ENCODE results near the gene TUBA4A. TPM values are rescaled to one million over a fixed set of nuclear protein-coding genes. Genes with fewer than 3 reads are reported as not detected.

Gene TUBA4A
- total and polyA plus RNA-seq, 8 donors: 18.7 to 141 (median 40.0) TPM

- peaks cover 49 to 65% (median 63%) of the 10 kb centered on the region in 4 donors for H3K4me1 ChIP-seq
Measured at GRCh38 chr2:219245899-219246230, 7.9 kb downstream of the TUBA4A start.

GRCh38 chr2:219245148-219245898 is 8.4 kb downstream of the TUBA4A start, which contains the start of the genes GLB1L and STK16:
Gene GLB1L (minus strand): TSS chr2:219245444. CDS start chr2:219243573, 1,871 bp downstream.
Gene STK16 (plus strand): TSS chr2:219245479. CDS start chr2:219246000, 521 bp downstream.
- TF ChIP-seq POLR2A (IDR thresholded peaks at IDR 0.05): peak in 2 of 4 donors; percentile 54 to 71
- peak; percentile 97 to 99 (median 98) for TF ChIP-seq POLR2AphosphoS5 (IDR thresholded peaks at IDR 0.05)
- no peak for TF ChIP-seq EP300 (IDR thresholded peaks at IDR 0.05)
- intact Hi-C loops (cut with DNase I; ENCODE audit: low total_unique reads): no loop called here
- peak; percentile 96 to 98 for DNase-seq
- Histone ChIP-seq H3K9me3 (no peaks in the 10 kb centered on the region), H3K27ac (peak within 1 kb of the TSS; percentile 91 to 98 (median 97)), H3K4me3 (peak within 1 kb of the TSS; percentile 77 to 95 (median 82)), H3K27me3 (no peaks in the 10 kb centered on the region), H3K36me3 (peaks cover 2 to 29% (median 16%) of the 10 kb centered on the region in 4 donors), H3K4me1 (peaks cover 43 to 60% (median 58%) of the 10 kb centered on the region in 4 donors)
- 0 to 7% (median 1%) methylated on average over 8 to 46 of the region's 46 CpGs for WGBS, 5 donors

More at GRCh38 chr2:219245899-219246230, 7.9 kb downstream of the TUBA4A start:
- TF ChIP-seq EP300 (IDR thresholded peaks at IDR 0.05) (no peak), POLR2AphosphoS5 (IDR thresholded peaks at IDR 0.05) (no peak), POLR2A (IDR thresholded peaks at IDR 0.05) (no peak), CTCF (IDR thresholded peaks at IDR 0.05) (no peak)
- intact Hi-C loops (cut with DNase I; ENCODE audit: low total_unique reads): no loop called here
- no peaks in the 10 kb centered on the region for H3K9me3 ChIP-seq
- H3K27me3 ChIP-seq: no peaks in the 10 kb centered on the region
- peak overlapping the region; percentile 77 to 95 (median 82) for H3K4me3 ChIP-seq
- 11 to 18% (median 16%) methylated on average over 6 to 10 of the region's 10 CpGs for WGBS, 5 donors
- H3K27ac ChIP-seq: peak overlapping the region; percentile 91 to 98 (median 97)
- no peak for DNase-seq
- H3K36me3 ChIP-seq: peaks cover 8 to 34% (median 22%) of the 10 kb centered on the region in 4 donors

- Histone ChIP-seq H3K4me3 (peak overlapping the region; percentile 77 to 95 (median 82)), H3K27me3 (no peaks in the 10 kb centered on the region), H3K9me3 (no peaks in the 10 kb centered on the region), H3K4me1 (peaks cover 38 to 54% (median 52%) of the 10 kb centered on the region in 4 donors), H3K36me3 (peaks cover 0 to 29% (median 15%) of the 10 kb centered on the region in 4 donors), H3K27ac (peak overlapping the region; percentile 91 to 98 (median 97))
- intact Hi-C loops (cut with DNase I; ENCODE audit: low total_unique reads): no loop called here
- no peak for DNase-seq
- TF ChIP-seq CTCF (IDR thresholded peaks at IDR 0.05) (no peak), POLR2AphosphoS5 (IDR thresholded peaks at IDR 0.05) (no peak), EP300 (IDR thresholded peaks at IDR 0.05) (no peak), POLR2A (IDR thresholded peaks at IDR 0.05) (no peak)
- WGBS, 5 donors: 29 to 45% (median 41%) methylated on average over 6 of the region's 6 CpGs
Measured at GRCh38 chr2:219244789-219245147, 8.9 kb downstream of the TUBA4A start.

GRCh38 chr2:219243291-219243761 is 10.4 kb downstream of the TUBA4A start:
- no peaks in the 10 kb centered on the region for H3K9me3 ChIP-seq
- H3K36me3 ChIP-seq: peaks cover 5 to 37% (median 20%) of the 10 kb centered on the region in 4 donors
- 40 to 53% (median 45%) methylated on average over 24 to 28 of the region's 28 CpGs for WGBS, 5 donors
- intact Hi-C loops (cut with DNase I; ENCODE audit: low total_unique reads): no loop called here
- H3K27ac ChIP-seq: peak overlapping the region in 1 of 5 donors; percentile 27
- peaks cover 23 to 40% (median 38%) of the 10 kb centered on the region in 4 donors for H3K4me1 ChIP-seq
- peak overlapping the region; percentile 4 to 25 (median 21) for H3K4me3 ChIP-seq
- TF ChIP-seq POLR2AphosphoS5 (IDR thresholded peaks at IDR 0.05) (no peak), CTCF (IDR thresholded peaks at IDR 0.05) (no peak), POLR2A (IDR thresholded peaks at IDR 0.05) (no peak), EP300 (IDR thresholded peaks at IDR 0.05) (no peak)
- H3K27me3 ChIP-seq: no peaks in the 10 kb centered on the region
- peak in 1 of 2 donors; percentile 50 for DNase-seq

Measured in stomach (tissue), 9 donors.